HPDE6-E6E7 (cell line): ENCODE measurements around the gene GALT.

Experiments
- DNase-seq: peaks from one replicate; pipeline ENCODE4 v3.0.0; 2011; ENCODE audit warnings: missing footprints; ENCODE audit errors: extremely low spot score

GALT gene

GRCh38 chr9:34646211-34647083 is at the start of gene GALT:
TSS of gene GALT (plus strand) at chr9:34646675. CDS start at chr9:34646705, 30 bp downstream.
- peak; percentile 95 for DNase-seq

- no peak for DNase-seq
These were observed 46.9 kb upstream of the GALT start for GRCh38 chr9:34599546-34599945.

GRCh38 chr9:34600908-34601307 is 45.6 kb upstream of the GALT start:
- DNase-seq: peak; percentile 74

- no peak for DNase-seq
These were observed 44.4 kb upstream of the GALT start for GRCh38 chr9:34601937-34602573.

GRCh38 chr9:34603610-34604231 is 42.8 kb upstream of the GALT start:
- DNase-seq: peak; percentile 76

- DNase-seq: no peak
These were observed 40.3 kb upstream of the GALT start for GRCh38 chr9:34606190-34606589.

- no peak for DNase-seq
These were observed 39.6 kb upstream of the GALT start for GRCh38 chr9:34606905-34607304.

GRCh38 chr9:34607331-34607730 is 39.1 kb upstream of the GALT start:
- DNase-seq: no peak

GRCh38 chr9:34610434-34611206 is 35.9 kb upstream of the GALT start:
- no peak for DNase-seq

- DNase-seq: no peak
These were observed 35.1 kb upstream of the GALT start for GRCh38 chr9:34611251-34611810.

- DNase-seq: peak; percentile 81
These were observed 34.4 kb upstream of the GALT start, which contains the start of gene RPP25L for GRCh38 chr9:34611811-34612787. TSS of gene RPP25L (minus strand) at chr9:34612097. CDS start at chr9:34611296, 801 bp downstream.

- DNase-seq: peak; percentile 83
These were observed 33.6 kb upstream of the GALT start for GRCh38 chr9:34612788-34613390.

- no peak for DNase-seq
These were observed 31.3 kb upstream of the GALT start for GRCh38 chr9:34615132-34615531.

- DNase-seq: peak; percentile 96
These were observed 26.1 kb upstream of the GALT start, which contains the start of gene DCTN3 for GRCh38 chr9:34620061-34620994. TSS of gene DCTN3 (minus strand) at chr9:34620495. CDS start at chr9:34620464, 31 bp downstream.

GRCh38 chr9:34623374-34624235 is 22.9 kb upstream of the GALT start:
- no peak for DNase-seq

GRCh38 chr9:34624475-34625185 is 21.8 kb upstream of the GALT start:
- no peak for DNase-seq

- no peak for DNase-seq
These were observed 21.3 kb upstream of the GALT start for GRCh38 chr9:34625186-34625486.
